Activated CD4-positive, alpha-beta memory T cell treated with anti-CD3 and anti-CD28 coated beads, Interleukin-2, amount 10 ng/mL, durations not matched to agents 7 days and 5 days (primary cell): Measurements from ENCODE around the gene AKNA. TPM values are rescaled to one million over a fixed set of nuclear protein-coding genes. Genes with fewer than 3 reads are reported as not detected.
A peak's percentile ranks its signal among the peaks of the same experiment; 100 is the strongest.

ENCODE experiments used
- CTCF ChIA-PET: fragments of 350-600 bp; sonication (Branson Sonifier 250); formaldehyde crosslinking; loops from one replicate; lab custom pipeline; 2021; ENCODE audit warnings: antibody characterized with exemption, inconsistent platforms; lab: Charles Lee
- POLR2A ChIA-PET: fragments of 350-600 bp; sonication (Branson Sonifier 250); formaldehyde crosslinking; loops from one replicate; lab custom pipeline; 2021; ENCODE audit warnings: antibody characterized with exemption; lab: Charles Lee
- DNase-seq: peaks from one replicate; pipeline ENCODE4 v3.0.0-alpha.2; 2020
- H3K27ac Mint-ChIP-seq: one replicate; pipeline ENCODE4 v1.8.0; 2021; ENCODE audit warnings: mild to moderate bottlenecking, mixed read lengths
- H3K27me3 Mint-ChIP-seq: one replicate; pipeline ENCODE4 v1.8.0; 2021; ENCODE audit warnings: mixed read lengths
- H3K36me3 Mint-ChIP-seq: one replicate; pipeline ENCODE4 v1.8.0; 2021; ENCODE audit warnings: low read depth, mixed read lengths
- H3K4me1 Mint-ChIP-seq: one replicate; pipeline ENCODE4 v1.8.0; 2021; ENCODE audit warnings: mixed read lengths
- H3K4me3 Mint-ChIP-seq: one replicate; pipeline ENCODE4 v1.8.0; 2021; ENCODE audit warnings: mild to moderate bottlenecking, mixed read lengths
- H3K9me3 Mint-ChIP-seq: one replicate; pipeline ENCODE4 v1.8.0; 2021; ENCODE audit warnings: mixed read lengths
- total RNA-seq, 2 experiments: library from RNA; stranded (reverse); gene quantifications; one replicate each; pipeline ENCODE4 v1.2.3, GENCODE V29; 2021

The AKNA gene, protein sequence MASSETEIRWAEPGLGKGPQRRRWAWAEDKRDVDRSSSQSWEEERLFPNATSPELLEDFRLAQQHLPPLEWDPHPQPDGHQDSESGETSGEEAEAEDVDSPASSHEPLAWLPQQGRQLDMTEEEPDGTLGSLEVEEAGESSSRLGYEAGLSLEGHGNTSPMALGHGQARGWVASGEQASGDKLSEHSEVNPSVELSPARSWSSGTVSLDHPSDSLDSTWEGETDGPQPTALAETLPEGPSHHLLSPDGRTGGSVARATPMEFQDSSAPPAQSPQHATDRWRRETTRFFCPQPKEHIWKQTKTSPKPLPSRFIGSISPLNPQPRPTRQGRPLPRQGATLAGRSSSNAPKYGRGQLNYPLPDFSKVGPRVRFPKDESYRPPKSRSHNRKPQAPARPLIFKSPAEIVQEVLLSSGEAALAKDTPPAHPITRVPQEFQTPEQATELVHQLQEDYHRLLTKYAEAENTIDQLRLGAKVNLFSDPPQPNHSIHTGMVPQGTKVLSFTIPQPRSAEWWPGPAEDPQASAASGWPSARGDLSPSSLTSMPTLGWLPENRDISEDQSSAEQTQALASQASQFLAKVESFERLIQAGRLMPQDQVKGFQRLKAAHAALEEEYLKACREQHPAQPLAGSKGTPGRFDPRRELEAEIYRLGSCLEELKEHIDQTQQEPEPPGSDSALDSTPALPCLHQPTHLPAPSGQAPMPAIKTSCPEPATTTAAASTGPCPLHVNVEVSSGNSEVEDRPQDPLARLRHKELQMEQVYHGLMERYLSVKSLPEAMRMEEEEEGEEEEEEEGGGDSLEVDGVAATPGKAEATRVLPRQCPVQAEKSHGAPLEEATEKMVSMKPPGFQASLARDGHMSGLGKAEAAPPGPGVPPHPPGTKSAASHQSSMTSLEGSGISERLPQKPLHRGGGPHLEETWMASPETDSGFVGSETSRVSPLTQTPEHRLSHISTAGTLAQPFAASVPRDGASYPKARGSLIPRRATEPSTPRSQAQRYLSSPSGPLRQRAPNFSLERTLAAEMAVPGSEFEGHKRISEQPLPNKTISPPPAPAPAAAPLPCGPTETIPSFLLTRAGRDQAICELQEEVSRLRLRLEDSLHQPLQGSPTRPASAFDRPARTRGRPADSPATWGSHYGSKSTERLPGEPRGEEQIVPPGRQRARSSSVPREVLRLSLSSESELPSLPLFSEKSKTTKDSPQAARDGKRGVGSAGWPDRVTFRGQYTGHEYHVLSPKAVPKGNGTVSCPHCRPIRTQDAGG (N-terminal part only)
- 100 to 1,000 TPM; 350 to 355 TPM for total RNA-seq

DNA sequence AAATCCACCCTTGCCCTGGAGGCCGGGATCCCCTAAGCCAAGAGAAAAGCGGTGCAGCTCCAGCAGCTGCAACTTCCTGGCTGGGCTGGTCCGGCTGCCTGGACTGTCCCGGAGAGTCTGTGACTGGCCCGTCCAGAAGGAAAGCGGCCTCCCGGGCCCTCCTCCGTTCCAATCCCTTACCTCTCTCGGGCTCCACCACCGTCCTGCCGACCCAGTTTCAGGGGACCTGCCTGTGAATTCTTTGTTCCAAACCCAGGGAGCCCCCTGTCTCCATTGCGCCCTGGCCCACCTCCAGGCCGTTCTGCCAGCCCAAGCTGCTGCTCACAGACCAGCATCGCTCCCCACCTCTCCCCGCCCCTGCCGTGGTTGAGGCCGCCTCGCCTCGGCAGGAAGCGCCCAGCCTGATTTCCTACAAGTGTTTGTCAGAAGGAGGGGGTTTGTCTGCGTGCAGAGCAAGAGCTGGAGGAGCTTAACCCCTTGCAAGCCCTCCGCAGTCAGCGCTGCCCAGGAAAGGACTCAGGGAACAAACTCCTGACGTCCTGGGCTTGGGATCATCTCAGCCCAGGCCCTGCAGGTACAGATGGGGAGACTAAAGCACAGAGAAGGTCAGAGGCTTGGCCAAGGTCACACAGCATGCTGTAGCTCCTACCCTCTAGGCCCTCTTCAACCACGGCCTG is at the start of gene AKNA:
AKNA (minus strand) TSS at position 303 of the 677 bp plus-strand sequence. CDS start 6,649 bp downstream, outside the sequence.
- H3K9me3 Mint-ChIP-seq = no peaks in the 10 kb centered on the region
- H3K27me3 Mint-ChIP-seq = no peaks in the 10 kb centered on the region
- ChIA-PET CTCF (interaction anchor here (1.3 to 8.6 kb wide), 11 partner anchors 8 to 543 kb away, joined by 3 to 87 read pairs (median 10); partner anchors contain the start of genes ATP6V1G1 and TNFSF8), POLR2A (interaction anchor here (0.8 to 13.4 kb wide), 17 partner anchors 8 to 542 kb away, joined by 3 to 633 read pairs (median 6); partner anchors contain the start of genes ATP6V1G1, TNFSF8 and WHRN)
- peaks cover 57% of the 10 kb centered on the region for H3K4me1 Mint-ChIP-seq
- peak; percentile 90 for DNase-seq
- peak within 1 kb of the TSS; percentile 100 for H3K4me3 Mint-ChIP-seq
- H3K36me3 Mint-ChIP-seq = peaks cover 85% of the 10 kb centered on the region
- H3K27ac Mint-ChIP-seq = peak within 1 kb of the TSS; percentile 98

DNA sequence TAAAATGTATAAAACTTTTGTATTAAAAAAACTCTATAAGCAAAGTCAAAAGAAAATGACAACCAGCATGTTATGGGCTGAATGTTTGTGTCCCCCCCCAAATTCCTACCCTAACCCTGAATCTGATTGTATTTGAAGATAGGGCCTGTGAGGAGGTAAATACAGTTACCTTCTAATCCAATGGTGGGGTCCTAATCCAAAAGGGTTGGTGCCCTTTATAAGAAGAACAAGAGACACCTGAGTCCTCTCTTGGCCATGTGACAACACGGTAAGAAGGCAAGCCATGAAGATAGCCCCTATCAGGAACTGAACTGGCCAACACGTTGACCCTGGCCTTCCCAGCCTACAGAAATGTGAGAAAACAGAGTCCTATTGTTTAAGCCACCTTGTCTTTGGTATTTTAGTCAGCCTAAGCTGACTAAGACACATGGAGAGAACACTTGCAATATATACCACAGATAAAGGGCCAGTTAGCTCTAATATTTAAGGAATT is 49.7 kb upstream of the AKNA start:
- Mint-ChIP-seq H3K4me1 (peaks cover 8% of the 10 kb centered on the region), H3K27me3 (no peaks in the 10 kb centered on the region), H3K36me3 (no peaks in the 10 kb centered on the region), H3K27ac (no peak overlapping the region), H3K9me3 (no peaks in the 10 kb centered on the region), H3K4me3 (no peak overlapping the region)
- DNase-seq = no peak
- ChIA-PET CTCF (interaction anchor here (1.0 to 2.2 kb wide), 3 partner anchors 32 to 216 kb away, joined by 3 to 8 read pairs (median 4); no protein-coding TSS in a partner anchor), POLR2A (no interaction called here)

DNA sequence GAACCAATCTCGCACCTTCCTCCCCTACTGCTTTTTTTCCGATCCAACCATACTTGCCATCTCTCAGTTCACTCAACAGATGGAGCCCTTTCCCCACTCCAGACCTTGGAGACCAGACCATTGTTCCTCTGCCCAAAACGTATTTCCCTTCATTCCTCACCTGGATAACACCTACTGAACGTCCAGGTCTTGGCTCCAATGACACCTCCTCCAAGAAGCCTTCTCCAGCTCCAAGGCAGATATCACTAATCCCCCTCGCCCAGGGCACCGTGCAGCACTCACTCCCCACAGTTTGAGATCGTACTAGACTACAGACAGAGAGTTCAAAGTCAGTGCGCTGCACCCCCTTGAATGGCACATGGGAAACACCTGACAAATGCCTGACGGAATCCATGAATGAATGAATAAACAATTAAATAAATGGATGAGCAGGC is 47.1 kb upstream of the AKNA start:
- ChIA-PET POLR2A (interaction anchor here (1.0 to 1.2 kb wide), 2 partner anchors 8 to 153 kb away, joined by 3 read pairs; partner anchors contain the start of gene ATP6V1G1), CTCF (interaction anchor here (0.6 to 4.3 kb wide), 9 partner anchors 29 to 218 kb away, joined by 3 to 54 read pairs (median 4); no protein-coding TSS in a partner anchor)
- Mint-ChIP-seq H3K9me3 (no peaks in the 10 kb centered on the region), H3K27me3 (no peaks in the 10 kb centered on the region), H3K4me1 (peaks cover 8% of the 10 kb centered on the region), H3K36me3 (no peaks in the 10 kb centered on the region), H3K27ac (no peak overlapping the region), H3K4me3 (no peak overlapping the region)
- no peak for DNase-seq

DNA sequence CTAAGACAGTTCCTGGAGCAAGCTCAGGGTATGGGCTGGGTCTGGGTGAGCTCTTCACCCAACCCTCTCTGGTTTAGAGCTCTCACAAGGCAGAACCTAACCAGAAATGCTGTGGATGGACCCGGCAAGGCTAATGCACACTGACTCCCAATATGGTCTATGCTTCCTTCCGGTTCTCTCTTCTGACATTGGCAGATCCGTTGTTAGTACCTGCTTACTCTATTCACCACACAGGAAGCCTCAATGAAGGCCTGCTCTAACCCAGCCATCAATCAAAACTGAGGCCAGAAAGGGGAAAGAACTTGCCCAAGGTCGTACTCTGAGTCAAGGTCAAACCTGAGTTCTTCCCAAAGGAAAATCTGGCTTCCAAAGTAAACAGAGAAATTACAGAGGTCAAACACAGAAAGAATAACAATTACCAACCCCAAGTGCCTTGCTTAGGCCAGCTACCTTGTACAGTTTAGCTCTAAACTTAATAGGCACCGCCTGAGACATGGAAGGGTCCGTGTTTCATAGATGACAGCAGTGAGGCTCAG is 46.0 kb upstream of the AKNA start:
- no peaks in the 10 kb centered on the region for H3K9me3 Mint-ChIP-seq
- DNase-seq = no peak
- peaks cover 8% of the 10 kb centered on the region for H3K4me1 Mint-ChIP-seq
- H3K4me3 Mint-ChIP-seq = no peak overlapping the region
- no peak overlapping the region for H3K27ac Mint-ChIP-seq
- POLR2A ChIA-PET = interaction anchor here (0.9 to 1.2 kb wide), 2 partner anchors 9 to 52 kb away, joined by 3 read pairs; no protein-coding TSS in a partner anchor
- CTCF ChIA-PET = interaction anchor here (1.0 to 4.3 kb wide), 5 partner anchors 28 to 219 kb away, joined by 3 to 54 read pairs (median 4); no protein-coding TSS in a partner anchor
- no peaks in the 10 kb centered on the region for H3K27me3 Mint-ChIP-seq
- H3K36me3 Mint-ChIP-seq = no peaks in the 10 kb centered on the region

- DNase-seq = no peak
- Mint-ChIP-seq H3K27me3 (no peaks in the 10 kb centered on the region), H3K36me3 (no peaks in the 10 kb centered on the region), H3K9me3 (no peaks in the 10 kb centered on the region), H3K4me1 (peaks cover 8% of the 10 kb centered on the region), H3K4me3 (no peak overlapping the region), H3K27ac (no peak overlapping the region)
- ChIA-PET POLR2A (interaction anchor here (0.9 kb wide), 1 partner anchor 52 kb away, joined by 3 read pairs; no protein-coding TSS in a partner anchor), CTCF (interaction anchor here (1.1 to 4.3 kb wide), 3 partner anchors 27 to 220 kb away, joined by 3 to 54 read pairs (median 4); no protein-coding TSS in a partner anchor)
Measured at GRCh38 chr9:114433086-114433485, 45.3 kb upstream of the AKNA start.

GRCh38 chr9:114432323-114433067 is 44.7 kb upstream of the AKNA start:
- no peak overlapping the region for H3K4me3 Mint-ChIP-seq
- POLR2A ChIA-PET = interaction anchor here (0.9 kb wide), 1 partner anchor 53 kb away, joined by 3 read pairs; no protein-coding TSS in a partner anchor
- no peak for DNase-seq
- no peaks in the 10 kb centered on the region for H3K9me3 Mint-ChIP-seq
- no peak overlapping the region for H3K27ac Mint-ChIP-seq
- H3K36me3 Mint-ChIP-seq = no peaks in the 10 kb centered on the region
- CTCF ChIA-PET = interaction anchor here (1.1 to 4.3 kb wide), 2 partner anchors 27 to 220 kb away, joined by 4 to 54 read pairs; no protein-coding TSS in a partner anchor
- H3K4me1 Mint-ChIP-seq = peaks cover 8% of the 10 kb centered on the region
- no peaks in the 10 kb centered on the region for H3K27me3 Mint-ChIP-seq

GRCh38 chr9:114431770-114432169 is 44.0 kb upstream of the AKNA start:
- H3K27ac Mint-ChIP-seq = no peak overlapping the region
- no peaks in the 10 kb centered on the region for H3K36me3 Mint-ChIP-seq
- no peaks in the 10 kb centered on the region for H3K9me3 Mint-ChIP-seq
- H3K4me1 Mint-ChIP-seq = peaks cover 8% of the 10 kb centered on the region
- DNase-seq = no peak
- POLR2A ChIA-PET = no interaction called here
- no peak overlapping the region for H3K4me3 Mint-ChIP-seq
- CTCF ChIA-PET = interaction anchor here (0.8 to 1.6 kb wide), 3 partner anchors 26 to 230 kb away, joined by 3 to 4 read pairs (median 3); no protein-coding TSS in a partner anchor
- H3K27me3 Mint-ChIP-seq = no peaks in the 10 kb centered on the region

DNA sequence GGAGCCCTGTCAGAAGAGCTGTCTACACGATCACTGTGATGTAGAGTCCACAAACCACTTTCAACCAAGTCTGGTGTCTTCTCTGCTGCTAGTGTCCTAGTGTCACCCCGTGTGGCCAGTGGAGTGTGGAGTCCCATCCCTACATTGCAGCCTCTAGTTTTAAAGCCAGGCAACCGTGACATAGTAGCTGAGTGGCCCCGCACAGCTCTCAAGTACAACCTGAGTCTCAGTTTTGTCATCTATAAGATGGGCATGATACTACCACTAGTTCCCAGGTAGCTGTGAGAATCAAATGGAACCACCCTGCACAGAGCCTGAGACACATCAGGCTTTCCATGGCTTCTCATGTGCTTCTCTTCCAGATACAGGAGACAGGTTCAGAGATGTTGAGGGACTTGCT is 43.2 kb upstream of the AKNA start:
- no peaks in the 10 kb centered on the region for H3K36me3 Mint-ChIP-seq
- no peak overlapping the region for H3K4me3 Mint-ChIP-seq
- H3K27me3 Mint-ChIP-seq = peaks cover under 1% of the 10 kb centered on the region
- peaks cover 8% of the 10 kb centered on the region for H3K4me1 Mint-ChIP-seq
- ChIA-PET POLR2A (interaction anchor here (0.9 kb wide), 1 partner anchor 12 kb away, joined by 3 read pairs; no protein-coding TSS in a partner anchor), CTCF (interaction anchor here (0.8 to 1.6 kb wide), 4 partner anchors 25 to 231 kb away, joined by 3 to 4 read pairs (median 3); no protein-coding TSS in a partner anchor)
- no peak overlapping the region for H3K27ac Mint-ChIP-seq
- DNase-seq = no peak
- no peaks in the 10 kb centered on the region for H3K9me3 Mint-ChIP-seq

DNA sequence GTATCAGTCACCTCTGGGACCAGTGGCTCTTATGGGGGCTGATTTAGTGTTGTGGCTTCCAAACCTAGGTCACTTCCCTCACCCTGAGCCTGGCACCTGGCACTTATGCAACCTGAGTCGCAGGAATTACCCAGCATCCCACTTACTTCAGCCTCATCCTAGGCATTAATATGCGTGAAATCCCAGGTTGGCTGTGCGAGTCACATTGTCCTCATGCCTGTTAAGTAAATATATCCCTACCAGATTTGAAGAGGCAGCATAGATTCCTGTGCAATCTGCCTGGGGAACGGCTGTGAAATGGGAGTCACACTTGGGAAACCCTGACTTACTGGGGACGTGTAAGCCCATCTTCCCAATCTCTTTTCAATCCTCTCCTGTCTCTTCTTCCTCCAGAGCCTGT is 42.7 kb upstream of the AKNA start:
- H3K4me3 Mint-ChIP-seq = no peak overlapping the region
- H3K36me3 Mint-ChIP-seq = no peaks in the 10 kb centered on the region
- H3K9me3 Mint-ChIP-seq = no peaks in the 10 kb centered on the region
- POLR2A ChIA-PET = interaction anchor here (0.9 kb wide), 1 partner anchor 11 kb away, joined by 3 read pairs; no protein-coding TSS in a partner anchor
- CTCF ChIA-PET = interaction anchor here (0.6 to 1.6 kb wide), 3 partner anchors 74 to 231 kb away, joined by 3 to 4 read pairs (median 3); no protein-coding TSS in a partner anchor
- H3K27ac Mint-ChIP-seq = no peak overlapping the region
- H3K27me3 Mint-ChIP-seq = peaks cover 4% of the 10 kb centered on the region
- DNase-seq = no peak
- H3K4me1 Mint-ChIP-seq = peaks cover 8% of the 10 kb centered on the region

GRCh38 chr9:114429488-114429887 is 41.7 kb upstream of the AKNA start:
- DNase-seq = no peak
- no peak overlapping the region for H3K4me3 Mint-ChIP-seq
- peaks cover 8% of the 10 kb centered on the region for H3K4me1 Mint-ChIP-seq
- H3K36me3 Mint-ChIP-seq = no peaks in the 10 kb centered on the region
- CTCF ChIA-PET = interaction anchor here (0.5 to 2.9 kb wide), 4 partner anchors 10 to 796 kb away, joined by 3 to 12 read pairs (median 3); no protein-coding TSS in a partner anchor
- H3K9me3 Mint-ChIP-seq = no peaks in the 10 kb centered on the region
- H3K27me3 Mint-ChIP-seq = peaks cover 4% of the 10 kb centered on the region
- H3K27ac Mint-ChIP-seq = no peak overlapping the region
- POLR2A ChIA-PET = interaction anchor here (1.2 kb wide), 1 partner anchor 158 kb away, joined by 3 read pairs; the partner anchor contains the start of gene ATP6V1G1
